ENCODE data around the gene GLI2.

GLI2 gene

GRCh38 chr2:120701096-120701495 lies 34.6 kb upstream of the GLI2 start:
- TF ChIP-seq EGR1 (IDR thresholded peaks at IDR 0.05), result no peak
- no peak for TF ChIP-seq EP300 (IDR thresholded peaks at IDR 0.05; ENCODE audit: borderline replicate concordance)
- TF ChIP-seq USF1 (IDR thresholded peaks at IDR 0.05), result no peak
- TF ChIP-seq YY1 (IDR thresholded peaks at IDR 0.05; ENCODE audit: low read depth), result no peak

GRCh38 chr2:120701499-120701898 lies 34.2 kb upstream of the GLI2 start:
- TF ChIP-seq EGR1 (IDR thresholded peaks at IDR 0.05), result no peak
- no peak for TF ChIP-seq NFIC (IDR thresholded peaks at IDR 0.05)

- TF ChIP-seq USF1 (IDR thresholded peaks at IDR 0.05) (no peak), RAD21 (IDR thresholded peaks at IDR 0.05; ENCODE audit: low read depth) (no peak), CEBPB (IDR thresholded peaks at IDR 0.05) (no peak), TEAD4 (IDR thresholded peaks at IDR 0.05) (no peak), EP300 (IDR thresholded peaks at IDR 0.05; ENCODE audit: borderline replicate concordance) (no peak)
Measured at GRCh38 chr2:120702061-120702460, 33.6 kb upstream of the GLI2 start.

GRCh38 chr2:120702801-120703200 lies 32.9 kb upstream of the GLI2 start:
- TF ChIP-seq USF1 (IDR thresholded peaks at IDR 0.05) (no peak), RAD21 (IDR thresholded peaks at IDR 0.05; ENCODE audit: low read depth) (no peak), MAX (IDR thresholded peaks at IDR 0.05) (no peak), ZBTB7A (IDR thresholded peaks at IDR 0.05; ENCODE audit: low read depth) (no peak), CREB1 (IDR thresholded peaks at IDR 0.05; ENCODE audit: low read depth) (no peak), TEAD4 (IDR thresholded peaks at IDR 0.05) (no peak), YY1 (IDR thresholded peaks at IDR 0.05; ENCODE audit: low read depth) (no peak)

GRCh38 chr2:120703330-120703994 lies 32.2 kb upstream of the GLI2 start:
- TF ChIP-seq TCF12 (IDR thresholded peaks at IDR 0.05; ENCODE audit: low read depth), result no peak
- no peak for TF ChIP-seq RAD21 (IDR thresholded peaks at IDR 0.05; ENCODE audit: low read depth)
- TF ChIP-seq EP300 (IDR thresholded peaks at IDR 0.05; ENCODE audit: borderline replicate concordance), result no peak
- TF ChIP-seq MAX (IDR thresholded peaks at IDR 0.05), result no peak
- TF ChIP-seq ZBTB7A (IDR thresholded peaks at IDR 0.05; ENCODE audit: low read depth), result no peak
- no peak for TF ChIP-seq YY1 (IDR thresholded peaks at IDR 0.05; ENCODE audit: low read depth)
- TF ChIP-seq NFIC (IDR thresholded peaks at IDR 0.05), result no peak
- TF ChIP-seq FOXM1 (IDR thresholded peaks at IDR 0.05; ENCODE audit: borderline replicate concordance, low read depth), result no peak
- no peak for TF ChIP-seq REST (IDR thresholded peaks at IDR 0.05; ENCODE audit: low read depth)
- TF ChIP-seq TAF1 (IDR thresholded peaks at IDR 0.05; ENCODE audit: low read depth), result no peak
- no peak for TF ChIP-seq EGR1 (IDR thresholded peaks at IDR 0.05)
- no peak for TF ChIP-seq USF1 (IDR thresholded peaks at IDR 0.05)
- no peak for TF ChIP-seq TEAD4 (IDR thresholded peaks at IDR 0.05)
- TF ChIP-seq CEBPB (IDR thresholded peaks at IDR 0.05), result no peak
- no peak for TF ChIP-seq CREB1 (IDR thresholded peaks at IDR 0.05; ENCODE audit: low read depth)

GRCh38 chr2:120704696-120705095 lies 31.0 kb upstream of the GLI2 start:
- no peak for TF ChIP-seq TEAD4 (IDR thresholded peaks at IDR 0.05)
- TF ChIP-seq CEBPB (IDR thresholded peaks at IDR 0.05), result no peak
- TF ChIP-seq RAD21 (IDR thresholded peaks at IDR 0.05; ENCODE audit: low read depth), result no peak
- TF ChIP-seq EP300 (IDR thresholded peaks at IDR 0.05; ENCODE audit: borderline replicate concordance), result no peak
- TF ChIP-seq TAF1 (IDR thresholded peaks at IDR 0.05; ENCODE audit: low read depth), result no peak

- TF ChIP-seq EP300 (IDR thresholded peaks at IDR 0.05; ENCODE audit: borderline replicate concordance) (no peak), USF1 (IDR thresholded peaks at IDR 0.05) (no peak)
Measured at GRCh38 chr2:120707816-120708215, 27.9 kb upstream of the GLI2 start.
